Esophagus squamous epithelium (tissue), 5 donors: Measurements from ENCODE around the gene RESP18. TPM values are rescaled to one million over a fixed set of nuclear protein-coding genes. Genes with fewer than 3 reads are reported as not detected.

Experiments
- DNase-seq: peaks from one replicate; lab custom pipeline; 2025; lab: John Stamatoyannopoulos, UW
- H3K27ac ChIP-seq, 4 donors: fragments of 200-600 bp; sonication (generic); one replicate each; pipeline ENCODE4 v1.5.1; 2016 to 2019; ENCODE audit warnings: mild to moderate bottlenecking in 1 of 4
- H3K27me3 ChIP-seq, 4 donors: fragments of 200-600 bp; sonication (generic); 1 replicate in 3 of 4; 2 replicates in 1 of 4; pipeline versions ENCODE4 v1.5.1 to v1.6.0; 2017 to 2021; ENCODE audit warnings: antibody characterized with exemption in 1 of 4
- H3K36me3 ChIP-seq, 3 donors: fragments of 200-600 bp; sonication (generic); one replicate each; pipeline ENCODE4 v1.5.1; 2016 to 2019
- H3K4me1 ChIP-seq, 3 donors: fragments of 200-600 bp; sonication (generic); one replicate each; pipeline ENCODE4 v1.5.1; 2017 to 2019
- H3K4me3 ChIP-seq, 4 donors: fragments of 200-600 bp; sonication (generic); 1 replicate in 3 of 4; 2 replicates in 1 of 4; pipeline ENCODE4 v1.5.1; 2016 to 2019; ENCODE audit warnings: mild to moderate bottlenecking in 2 of 4, moderate library complexity in 1 of 4
- H3K9me3 ChIP-seq, 3 donors: fragments of 200-600 bp; sonication (generic); one replicate each; pipeline ENCODE4 v1.5.1; 2016 to 2019
- CTCF ChIP-seq, 6 experiments: fragments of 450-650 bp in 4 of 6; fragments of 200-600 bp in 2 of 6; sonication (generic) in 2 of 6; IDR thresholded peaks; one replicate each; pipeline ENCODE4 v1.5.1; 2016 to 2019; ENCODE audit warnings: antibody characterized with exemption in 6 of 6, mild to moderate bottlenecking in 4 of 6, moderate library complexity in 4 of 6
- POLR2A ChIP-seq, 4 donors: fragments of 450-650 bp; IDR thresholded peaks; one replicate each; pipeline ENCODE4 v1.6.1; 2017; ENCODE audit warnings: antibody characterized with exemption in 4 of 4, mild to moderate bottlenecking in 4 of 4, moderate library complexity in 3 of 4
- WGBS, 2 donors: methylation state at CpG; one replicate each; pipeline ENCODE4 v1.1.5; 2018; 5-methylcytosine and 5-hydroxymethylcytosine counted together
- intact Hi-C: fragments of 100-400 bp; cut with DNase I; formaldehyde crosslinking; loops from one replicate; pipeline ENCODE4 v1.15.0; 2022
- total RNA-seq, 4 donors: library from RNA; depleted of rRNA; stranded (reverse); fragments of >200 nt; gene quantifications; one replicate each; pipeline ENCODE4 v1.1.0, GENCODE V29; 2016
- donor health status: DM: yes; HTN: yes; CAD: no.

Gene RESP18
- total RNA-seq, 4 donors from 2014 or later: not detected

- no peaks in the 10 kb centered on the region for H3K9me3 ChIP-seq
- intact Hi-C loops: no loop called here
- no peak for DNase-seq
- H3K4me3 ChIP-seq: no peak overlapping the region
- peaks cover 0 to 57% (median 6%) of the 10 kb centered on the region in 3 donors for H3K36me3 ChIP-seq
- peak overlapping the region in 1 of 4 donors; percentile 28 for H3K27ac ChIP-seq
- 89 to 90% methylated on average over 5 of the region's 5 CpGs for WGBS, 2 donors
- peaks cover 46 to 82% (median 49%) of the 10 kb centered on the region in 3 donors for H3K4me1 ChIP-seq
- no peak for TF ChIP-seq CTCF (IDR thresholded peaks at IDR 0.05)
- no peak for TF ChIP-seq POLR2A (IDR thresholded peaks at IDR 0.05)
- H3K27me3 ChIP-seq: no peaks in the 10 kb centered on the region
Observed at GRCh38 chr2:219282375-219282774, 50.2 kb downstream of the RESP18 start.

GRCh38 chr2:219281588-219281987 lies 51.0 kb downstream of the RESP18 start:
- no peak for TF ChIP-seq POLR2A (IDR thresholded peaks at IDR 0.05)
- H3K4me3 ChIP-seq: no peak overlapping the region
- peak overlapping the region in 1 of 4 donors; percentile 28 for H3K27ac ChIP-seq
- intact Hi-C loops: no loop called here
- DNase-seq: no peak
- H3K36me3 ChIP-seq: peaks cover 0 to 57% (median 6%) of the 10 kb centered on the region in 3 donors
- WGBS, 2 donors: 73 to 84% methylated on average over 6 to 7 of the region's 8 CpGs
- H3K9me3 ChIP-seq: no peaks in the 10 kb centered on the region
- no peaks in the 10 kb centered on the region for H3K27me3 ChIP-seq
- peaks cover 41 to 82% (median 46%) of the 10 kb centered on the region in 3 donors for H3K4me1 ChIP-seq

- Histone ChIP-seq H3K4me3 (no peak overlapping the region), H3K9me3 (no peaks in the 10 kb centered on the region), H3K36me3 (peaks cover 0 to 54% (median 6%) of the 10 kb centered on the region in 3 donors), H3K27me3 (no peaks in the 10 kb centered on the region), H3K27ac (peak overlapping the region in 3 of 4 donors; percentile 95 to 99 (median 97)), H3K4me1 (peaks cover 31 to 73% (median 39%) of the 10 kb centered on the region in 3 donors)
- WGBS, 2 donors: 64 to 96% methylated on average over 3 to 4 of the region's 4 CpGs
- no peak for TF ChIP-seq CTCF (IDR thresholded peaks at IDR 0.05)
- TF ChIP-seq POLR2A (IDR thresholded peaks at IDR 0.05): no peak
- DNase-seq: no peak
- intact Hi-C loops: no loop called here
Observed at GRCh38 chr2:219280651-219281050, 51.9 kb downstream of the RESP18 start.

- Histone ChIP-seq H3K36me3 (peaks cover 0 to 48% (median 6%) of the 10 kb centered on the region in 3 donors), H3K4me1 (peaks cover 25 to 68% (median 32%) of the 10 kb centered on the region in 3 donors), H3K27me3 (no peaks in the 10 kb centered on the region), H3K9me3 (no peaks in the 10 kb centered on the region), H3K27ac (peak overlapping the region; percentile 95 to 99 (median 97)), H3K4me3 (peak overlapping the region; percentile 62 to 95 (median 78))
- TF ChIP-seq CTCF (IDR thresholded peaks at IDR 0.05) (peak in 2 of 6 experiments; percentile 14 to 26), POLR2A (IDR thresholded peaks at IDR 0.05) (no peak)
- DNase-seq: no peak
- intact Hi-C loops: no loop called here
- WGBS, 2 donors: 30 to 40% methylated on average over 9 to 11 of the region's 12 CpGs
Observed at GRCh38 chr2:219279916-219280516, 52.5 kb downstream of the RESP18 start.

- intact Hi-C loops: no loop called here
- Histone ChIP-seq H3K36me3 (peaks cover 0 to 41% (median 6%) of the 10 kb centered on the region in 3 donors), H3K27ac (peak within 1 kb of the TSS; percentile 95 to 99 (median 97)), H3K4me3 (peak within 1 kb of the TSS; percentile 62 to 95 (median 78)), H3K9me3 (no peaks in the 10 kb centered on the region), H3K4me1 (peaks cover 24 to 68% (median 31%) of the 10 kb centered on the region in 3 donors), H3K27me3 (no peaks in the 10 kb centered on the region)
- DNase-seq: peak; percentile 94
- TF ChIP-seq CTCF (IDR thresholded peaks at IDR 0.05) (no peak), POLR2A (IDR thresholded peaks at IDR 0.05) (peak in 3 of 4 donors; percentile 80 to 96 (median 94))
- 0% methylated on average over 7 of the region's 65 CpGs for WGBS, 2 donors
Observed at GRCh38 chr2:219279151-219279915, 53.2 kb downstream of the RESP18 start, which contains the start of gene DNAJB2. Gene DNAJB2, plus strand, starts transcription at chr2:219279366. Its CDS starts 468 bp downstream, at chr2:219279834.
